Measurements from ENCODE around the gene ZC3H13. TPM values are rescaled to one million over a fixed set of nuclear protein-coding genes. Genes with fewer than 3 reads are reported as not detected.

ZC3H13 gene
- total and polyA plus RNA-seq, 2 of the 4 experiments (the other 2 are of a cell fraction) = 7.7 to 10.8 TPM

- no CpG with 5 or more reads among the region's 1 CpG for WGBS, 2 experiments (ENCODE audit: extremely low coverage in 2 of 2, insufficient read length in 1 of 2)
- H4K20me1 ChIP-seq (ENCODE audit: insufficient read depth, low read length) = no peaks in the 10 kb centered on the region
- H3K27me3 ChIP-seq (ENCODE audit: control insufficient read depth, insufficient read depth, low read length) = peaks cover 23% of the 10 kb centered on the region
- H2AK5ac ChIP-seq (ENCODE audit: low read depth, low read length) = no peak overlapping the region
- no peak overlapping the region for H2AFZ ChIP-seq (replicated peaks; ENCODE audit: low read length, poor library complexity)
- H3K18ac ChIP-seq (ENCODE audit: low read depth, low read length) = no peak overlapping the region
- no peaks in the 10 kb centered on the region for H3K9me1 ChIP-seq (ENCODE audit: insufficient read depth, low read length)
- H3K4me3 ChIP-seq (ENCODE audit: insufficient read depth, low read depth, low read length) = no peak overlapping the region
- dilution Hi-C loops (cut with HindIII; ENCODE audit: low sequenced_read_pairs, unreplicated experiment) = no loop called here
- H3K56ac ChIP-seq (ENCODE audit: extremely low read depth, insufficient read depth, low read length) = no peak overlapping the region
- no peaks in the 10 kb centered on the region for H3K4me1 ChIP-seq (ENCODE audit: control insufficient read depth, insufficient read depth, low read length)
- H3K9me3 ChIP-seq (ENCODE audit: control insufficient read depth, insufficient read depth, low read length) = no peaks in the 10 kb centered on the region
- BruUV-seq (replicated peaks) = no TSS peak
- ChIA-PET CTCF (no interaction called here), POLR2A (ENCODE audit: unreplicated experiment) (no interaction called here)
- H2AK9ac ChIP-seq (replicated peaks; ENCODE audit: low read depth, low read length, poor library complexity) = no peak overlapping the region
- no peak overlapping the region for H3K27ac ChIP-seq (ENCODE audit: insufficient read depth, low read length)
- no peak overlapping the region for H3K9ac ChIP-seq (ENCODE audit: low read depth, low read length)
- no peak overlapping the region for H4K8ac ChIP-seq (ENCODE audit: low read depth in 2 of 2, low read length in 2 of 2)
- no peak overlapping the region for H3K14ac ChIP-seq (replicated peaks; ENCODE audit: low read depth, low read length)
- H2BK120ac ChIP-seq (ENCODE audit: low read depth, low read length) = no peak overlapping the region
- H3K4me2 ChIP-seq (ENCODE audit: low read depth, low read length) = no peak overlapping the region
- ATAC-seq (ENCODE audit: low read depth) = no peak
- H2BK20ac ChIP-seq (ENCODE audit: low read depth, low read length) = no peak overlapping the region
- in situ Hi-C loops (cut with MboI; ENCODE audit: low sequenced_read_pairs) = no loop called here
- H4K5ac ChIP-seq (ENCODE audit: low read depth, low read length) = no peak overlapping the region
- no peak overlapping the region for H2BK5ac ChIP-seq (ENCODE audit: low read depth, low read length, poor library complexity, severe bottlenecking)
- intact Hi-C loops (cut with micrococcal nuclease) = no loop called here
- TF ChIP-seq RFX5 (IDR thresholded peaks at IDR 0.05; ENCODE audit: low read depth, low read length) = no peak
- no peak for TF ChIP-seq SMC3 (IDR thresholded peaks at IDR 0.05; ENCODE audit: low read depth, low read length)
- TF ChIP-seq MXI1 (IDR thresholded peaks at IDR 0.05; ENCODE audit: borderline replicate concordance, low read depth, low read length) = no peak
- TF ChIP-seq, protein P1, sequence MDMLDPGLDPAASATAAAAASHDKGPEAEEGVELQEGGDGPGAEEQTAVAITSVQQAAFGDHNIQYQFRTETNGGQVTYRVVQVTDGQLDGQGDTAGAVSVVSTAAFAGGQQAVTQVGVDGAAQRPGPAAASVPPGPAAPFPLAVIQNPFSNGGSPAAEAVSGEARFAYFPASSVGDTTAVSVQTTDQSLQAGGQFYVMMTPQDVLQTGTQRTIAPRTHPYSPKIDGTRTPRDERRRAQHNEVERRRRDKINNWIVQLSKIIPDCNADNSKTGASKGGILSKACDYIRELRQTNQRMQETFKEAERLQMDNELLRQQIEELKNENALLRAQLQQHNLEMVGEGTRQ (IDR thresholded peaks at IDR 0.05; ENCODE audit: low read depth, low read length) = peak; percentile 25; the same call in 1 of the 2 replicates
- no peak for DNase-seq
- no peaks in the 10 kb centered on the region for H3K79me1 ChIP-seq (ENCODE audit: low read depth in 1 of 2, low read length in 2 of 2)
- H4K91ac ChIP-seq (ENCODE audit: insufficient read depth, low read depth, low read length) = no peak overlapping the region
- H3K4ac ChIP-seq (ENCODE audit: low read depth, low read length) = no peak overlapping the region
- H2BK15ac ChIP-seq (ENCODE audit: low read depth, low read length) = no peak overlapping the region
- no peaks in the 10 kb centered on the region for H3K36me3 ChIP-seq (ENCODE audit: control insufficient read depth, insufficient read depth, low read length)
- H3K23ac ChIP-seq (ENCODE audit: low read depth, low read length) = no peak overlapping the region
Observed at GRCh38 chr13:45941261-45941660, 111.3 kb downstream of the ZC3H13 start.

All from IMR-90 (cell line).